Ovary (tissue), 3 donors: ENCODE measurements around the gene XPO1.

Experiments
- CTCF ChIP-seq, 3 donors: fragments of 450-650 bp in 2 of 3; fragments of 200-600 bp in 1 of 3; IDR thresholded peaks; one replicate each; pipeline versions ENCODE4 v1.5.1 to v1.8.0; 2016 to 2022; ENCODE audit warnings: antibody characterized with exemption in 3 of 3, mild to moderate bottlenecking in 1 of 3
- POLR2A ChIP-seq: fragments of 450-650 bp; IDR thresholded peaks from one replicate; pipeline ENCODE4 v1.6.1; 2017; ENCODE audit warnings: antibody characterized with exemption, mild to moderate bottlenecking, moderate library complexity
- donor health status: DM: no; HTN: no; CAD: no.

- no peak for TF ChIP-seq POLR2A
- TF ChIP-seq CTCF (IDR thresholded peaks at IDR 0.05) = peak in 1 of 3 donors; percentile 21
Measured at GRCh38 chr2:61536180-61536571, 2.0 kb downstream of the XPO1 start.
